GM21381 (cell line): ENCODE measurements around the gene PLA2G4B.

Experiments used
- ATAC-seq: cut with Tn5 transposase; IDR thresholded peaks from one replicate; pipeline ENCODE4 v1.9.1; 2021; ENCODE audit warnings: mild to moderate bottlenecking, moderate library complexity; ENCODE audit not compliant: unreplicated experiment

PLA2G4B gene

GRCh38 chr15:41849861-41850260, 11.2 kb downstream of the PLA2G4B start:
- ATAC-seq = no peak

- no peak for ATAC-seq
Observed at GRCh38 chr15:41850482-41851166, 12.0 kb downstream of the PLA2G4B start.

DNA sequence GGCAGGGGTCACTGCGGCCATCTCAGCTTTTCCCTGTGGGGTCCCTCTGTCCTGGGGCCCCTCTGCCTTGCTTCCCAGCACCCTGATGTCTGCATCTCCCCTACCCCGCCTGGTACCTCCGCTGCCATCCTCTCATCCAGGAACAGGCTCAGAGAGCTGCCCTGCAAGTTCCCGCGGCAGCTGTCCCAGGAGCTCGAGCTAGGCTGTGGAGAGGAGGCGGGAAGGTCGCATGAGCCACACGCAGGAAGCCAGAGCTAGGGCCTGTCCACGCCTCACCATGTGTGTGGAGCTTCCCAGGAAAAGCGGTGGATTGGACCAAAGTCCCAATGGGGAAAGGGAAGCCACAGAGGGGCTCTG, 12.5 kb downstream of the PLA2G4B start:
- no peak for ATAC-seq

GRCh38 chr15:41851755-41852370, 13.2 kb downstream of the PLA2G4B start:
- ATAC-seq = no peak

DNA sequence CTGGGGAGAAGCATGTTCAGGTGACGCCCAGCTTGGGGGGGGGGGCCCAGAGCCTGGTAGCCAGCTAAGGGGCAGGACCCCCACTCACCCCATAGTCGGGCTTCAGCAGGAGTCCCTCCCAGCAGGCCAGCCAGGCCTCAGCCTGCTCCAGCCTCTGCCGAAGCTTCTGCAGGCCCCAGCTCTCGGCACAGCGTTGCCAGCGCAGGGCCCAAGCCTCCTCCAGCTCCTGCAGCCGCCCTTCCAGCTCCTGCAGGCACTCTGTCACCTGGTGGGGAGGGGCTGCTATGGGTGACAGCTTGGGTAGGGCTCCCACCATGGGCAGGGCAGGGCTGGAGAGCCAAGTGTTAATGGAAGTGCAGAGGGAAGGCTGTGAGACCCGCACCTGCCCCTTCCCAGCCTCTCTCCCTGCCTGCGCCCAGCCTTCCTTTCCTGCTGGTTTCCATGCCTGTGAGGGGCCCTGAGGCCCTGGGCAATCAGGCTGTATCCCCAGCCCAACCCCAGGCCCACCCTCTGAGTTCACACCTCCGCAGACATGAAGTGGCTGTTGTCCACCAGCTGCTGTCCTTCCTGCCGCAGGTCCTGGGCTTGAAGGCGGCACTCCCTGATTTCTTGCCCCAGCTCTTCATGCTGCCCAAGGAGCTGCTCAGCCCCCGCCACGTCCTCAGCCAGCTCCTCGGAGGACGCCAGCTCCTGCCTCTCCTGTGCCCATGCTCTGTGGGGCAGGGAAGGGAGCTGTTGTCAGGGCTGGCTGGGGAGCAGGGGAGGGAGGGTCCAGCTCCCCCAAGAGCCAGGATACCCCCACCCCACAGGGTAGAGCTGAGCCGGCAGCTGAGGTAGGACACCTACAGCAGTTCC, 14.3 kb downstream of the PLA2G4B start:
- ATAC-seq = no peak

DNA sequence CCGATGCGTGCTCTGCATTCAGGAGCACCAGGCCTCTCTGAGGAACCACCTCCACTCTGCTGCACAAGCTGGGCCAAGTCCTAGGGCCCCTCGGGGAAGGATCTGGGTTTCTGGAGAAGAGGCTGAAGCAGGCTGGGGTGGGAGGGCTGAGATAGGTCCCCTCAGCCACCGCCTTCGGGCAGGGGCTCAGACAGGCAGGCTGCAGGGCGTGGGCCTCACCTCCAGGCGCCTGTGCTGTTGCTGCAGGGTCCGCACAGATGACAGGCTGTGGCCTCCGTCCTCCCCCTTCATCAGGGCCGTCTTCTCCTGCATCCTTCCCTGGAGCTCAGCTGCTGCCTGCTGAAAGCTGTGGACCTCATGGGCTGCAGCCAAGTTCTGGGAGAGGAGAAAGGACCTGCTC, 15.2 kb downstream of the PLA2G4B start:
- no peak for ATAC-seq

DNA sequence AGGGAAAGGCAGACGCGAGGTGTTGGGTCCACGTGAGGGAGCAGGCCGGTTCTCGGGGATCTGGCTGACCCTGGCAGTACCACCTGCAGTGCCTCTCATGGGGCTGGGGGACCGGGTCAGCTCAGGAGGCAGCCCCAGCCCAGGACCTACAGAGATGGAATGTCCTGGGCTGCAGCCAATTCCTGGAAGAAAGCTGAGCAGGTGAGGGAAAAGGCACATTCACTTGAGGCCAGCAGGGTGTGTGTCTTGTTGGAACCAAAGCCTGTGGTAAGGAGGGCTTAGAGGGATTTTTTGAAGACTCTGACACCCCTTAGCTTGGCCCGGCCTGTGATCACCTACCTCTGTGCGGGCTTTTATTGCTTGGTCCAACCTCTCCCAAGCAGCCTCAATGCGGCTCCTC, 15.8 kb downstream of the PLA2G4B start:
- ATAC-seq = no peak

DNA sequence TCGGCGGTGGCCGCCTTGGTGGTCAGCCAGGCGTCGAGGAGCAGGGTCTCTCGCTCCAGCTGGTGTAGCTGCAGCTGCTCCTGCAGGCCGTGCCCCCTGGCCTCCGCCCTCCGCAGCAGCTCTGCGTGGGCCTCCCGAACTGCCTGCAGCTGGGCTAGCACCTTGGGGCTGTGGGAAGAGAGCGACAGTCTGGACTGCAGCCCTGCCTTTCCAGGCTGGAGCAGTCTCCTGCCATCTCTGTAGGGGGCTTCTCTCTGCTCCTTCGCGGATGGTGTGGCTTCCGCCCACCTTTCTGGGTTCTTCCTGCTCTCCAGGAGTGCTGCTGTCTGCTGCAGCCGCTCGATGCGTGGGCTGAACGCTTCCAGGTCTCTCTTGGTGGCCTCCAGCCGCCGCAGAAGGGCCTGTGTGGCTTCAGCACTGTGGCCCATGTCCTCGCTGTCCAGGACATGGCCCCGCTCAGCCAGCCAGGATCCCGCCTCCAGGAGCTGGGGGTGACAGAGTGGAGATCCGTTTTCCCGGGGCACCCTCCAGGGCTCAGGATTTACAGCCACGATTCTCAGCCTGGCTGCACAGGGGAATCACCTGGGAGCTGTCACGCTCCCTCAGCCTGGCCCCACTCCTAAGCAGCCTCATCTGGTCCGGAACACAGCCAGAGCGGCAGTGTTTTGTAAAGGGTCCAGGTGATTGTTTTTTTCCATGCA, 16.8 kb downstream of the PLA2G4B start:
- ATAC-seq = no peak

- no peak for ATAC-seq
Observed at GRCh38 chr15:41856262-41856661, 17.6 kb downstream of the PLA2G4B start.

GRCh38 chr15:41856716-41857115, 18.1 kb downstream of the PLA2G4B start:
- ATAC-seq = no peak

DNA sequence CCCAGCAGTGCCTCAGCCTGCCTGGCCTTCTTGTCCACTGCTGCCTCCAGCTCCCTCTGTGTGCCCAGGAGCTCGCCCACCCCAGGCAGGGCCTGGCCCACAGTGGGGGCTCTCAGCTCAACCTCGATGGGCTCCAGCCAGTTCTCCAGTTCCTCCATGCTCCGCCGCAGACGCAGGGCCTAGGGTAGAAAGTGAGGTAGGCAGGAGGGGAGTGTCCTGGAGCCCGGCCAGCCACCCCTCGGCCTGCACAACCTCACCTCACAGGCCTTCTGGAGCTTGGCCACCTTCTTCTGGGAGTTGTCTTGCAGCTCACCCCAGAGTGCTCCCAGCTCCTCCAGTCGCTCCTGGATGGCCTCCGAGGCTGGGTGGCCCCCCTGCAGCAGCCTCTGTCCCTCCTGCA, 18.7 kb downstream of the PLA2G4B start:
- no peak for ATAC-seq

GRCh38 chr15:41858756-41859155, 20.1 kb downstream of the PLA2G4B start:
- no peak for ATAC-seq

- no peak for ATAC-seq
Observed at GRCh38 chr15:41860049-41860828, 21.6 kb downstream of the PLA2G4B start.

DNA sequence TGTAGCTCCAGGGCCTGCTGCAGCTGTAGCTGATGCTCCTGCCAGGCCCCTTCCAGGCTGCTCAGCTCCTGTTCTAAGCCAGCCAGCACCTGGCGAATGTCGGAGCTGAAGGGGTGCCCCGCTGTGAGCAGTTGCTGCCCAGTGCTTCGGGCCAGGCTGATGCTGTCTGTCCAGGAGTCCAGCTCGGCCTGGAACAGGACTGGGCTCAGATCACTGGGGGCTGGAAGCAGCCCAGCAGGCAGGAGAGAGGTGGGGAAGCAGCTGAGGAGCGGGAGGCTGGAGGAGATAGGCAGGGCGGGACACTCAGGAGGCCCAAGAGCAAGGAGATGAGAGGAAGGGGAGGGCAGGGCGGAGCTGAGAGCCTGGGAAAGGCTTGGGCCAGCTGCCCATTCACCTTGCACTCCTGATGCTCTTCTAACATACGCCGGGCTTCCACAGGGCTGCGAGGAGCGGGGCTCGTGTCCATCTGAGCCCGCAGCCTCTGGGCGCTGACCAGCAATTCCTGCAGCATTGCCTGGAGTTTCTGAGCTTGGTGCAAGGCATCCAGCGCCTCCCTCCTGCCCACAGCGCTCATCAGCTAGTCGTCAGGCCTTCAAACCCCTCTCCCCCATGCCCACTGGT, 23.2 kb downstream of the PLA2G4B start:
- ATAC-seq = no peak

- ATAC-seq = no peak
Observed at GRCh38 chr15:41862515-41863116, 24.0 kb downstream of the PLA2G4B start.

- ATAC-seq = no peak
Observed at GRCh38 chr15:41865490-41866055, 26.9 kb downstream of the PLA2G4B start.

- no peak for ATAC-seq
Observed at GRCh38 chr15:41866263-41866703, 27.6 kb downstream of the PLA2G4B start.

GRCh38 chr15:41866872-41867579, 28.4 kb downstream of the PLA2G4B start:
- no peak for ATAC-seq

- no peak for ATAC-seq
Observed at GRCh38 chr15:41868321-41868720, 29.7 kb downstream of the PLA2G4B start.
